ENCODE measurements around the gene CDCA3.
"Not testable (repeated sequence)": the region's sequence is repeated elsewhere in the genome, so short reads cannot be mapped to it uniquely, and the experiment has no call there.

The CDCA3 gene

DNA sequence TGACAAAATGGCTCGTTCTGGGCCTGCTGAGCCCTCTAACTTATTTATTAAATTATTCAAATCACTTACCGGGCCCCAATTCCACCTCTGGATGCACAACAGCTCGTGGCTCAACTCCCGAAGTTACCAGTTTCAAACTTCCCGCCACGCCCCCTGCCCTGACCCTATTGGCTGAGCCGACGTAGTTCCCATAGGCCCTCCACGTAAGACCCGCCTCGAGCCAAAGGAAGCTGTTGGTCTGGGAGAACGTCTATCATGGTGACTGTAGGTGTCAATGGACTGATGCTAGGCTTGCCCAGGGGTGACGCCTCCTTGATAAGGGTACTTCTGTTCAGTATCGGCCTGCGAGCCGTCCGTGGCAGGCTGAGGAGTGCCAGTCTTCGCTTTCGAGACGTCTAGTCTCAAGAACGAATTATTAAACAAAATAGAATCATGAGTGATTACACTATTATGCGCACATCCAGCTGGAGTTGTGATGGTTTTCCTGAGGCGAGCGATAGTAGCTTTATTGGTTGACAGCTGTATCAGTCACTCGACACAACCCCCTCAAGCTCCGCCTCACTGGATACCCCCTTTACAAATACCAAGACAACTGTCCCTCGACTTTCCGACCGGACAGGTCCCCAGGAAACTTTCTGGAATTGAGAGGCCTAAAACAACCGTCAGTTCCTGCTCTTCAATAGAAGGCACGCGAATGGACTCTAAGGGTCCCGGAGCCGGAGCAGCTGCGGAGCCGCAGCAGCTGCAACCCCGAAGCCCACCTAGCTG is at the start of gene CDCA3:
Gene CDCA3 (minus strand): TSS at position 134 of the 768 bp plus-strand sequence. CDS start 334 bp downstream, outside the sequence.
- no peaks in the 10 kb centered on the region for H3K9me3 Mint-ChIP-seq (ENCODE audit: low read depth)
- H3K27me3 Mint-ChIP-seq: no peaks in the 10 kb centered on the region
- peak within 1 kb of the TSS; percentile 100 for H3K27ac Mint-ChIP-seq
- peaks cover 16% of the 10 kb centered on the region for H3K4me1 Mint-ChIP-seq (ENCODE audit: low read depth)
- no peaks in the 10 kb centered on the region for H3K36me3 Mint-ChIP-seq
- peak within 1 kb of the TSS; percentile 99 for H3K4me3 Mint-ChIP-seq

DNA sequence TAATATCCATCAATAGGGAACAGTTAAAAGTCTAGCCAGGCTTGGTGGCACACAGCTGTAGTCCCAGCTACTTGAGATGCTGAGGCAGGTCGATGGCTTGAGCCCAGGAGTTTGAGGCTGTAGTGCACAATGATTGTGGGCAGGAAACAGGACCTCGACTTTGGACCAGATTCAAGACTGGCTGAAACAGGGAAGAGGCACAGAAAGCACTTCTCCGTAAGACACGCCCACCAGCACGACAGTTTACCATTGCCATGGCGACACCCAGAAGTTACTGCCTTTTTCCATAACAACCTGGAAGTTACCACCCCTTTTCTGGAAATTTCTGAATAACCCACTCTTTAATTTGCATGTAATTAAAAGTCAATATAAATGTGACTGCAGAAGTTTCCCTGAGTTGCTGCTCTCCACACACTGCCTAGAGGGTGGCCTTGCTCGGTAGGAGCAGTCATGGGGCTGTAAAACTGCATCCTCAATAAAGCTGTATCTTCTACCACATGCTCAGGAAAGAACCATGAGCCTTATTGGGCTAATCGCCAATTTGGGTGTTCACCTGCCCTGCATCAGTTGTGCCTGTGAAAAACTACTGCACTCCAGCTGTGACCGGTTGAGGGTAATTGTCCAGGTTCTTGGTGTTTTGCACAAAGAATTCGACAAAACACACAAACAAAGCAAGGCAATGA is 48.9 kb upstream of the CDCA3 start:
- Mint-ChIP-seq H3K9me3 (ENCODE audit: low read depth) (no peaks in the 10 kb centered on the region), H3K27ac (no peak overlapping the region), H3K36me3 (no peaks in the 10 kb centered on the region), H3K27me3 (no peaks in the 10 kb centered on the region), H3K4me3 (no peak overlapping the region), H3K4me1 (ENCODE audit: low read depth) (peaks cover 7% of the 10 kb centered on the region)

DNA sequence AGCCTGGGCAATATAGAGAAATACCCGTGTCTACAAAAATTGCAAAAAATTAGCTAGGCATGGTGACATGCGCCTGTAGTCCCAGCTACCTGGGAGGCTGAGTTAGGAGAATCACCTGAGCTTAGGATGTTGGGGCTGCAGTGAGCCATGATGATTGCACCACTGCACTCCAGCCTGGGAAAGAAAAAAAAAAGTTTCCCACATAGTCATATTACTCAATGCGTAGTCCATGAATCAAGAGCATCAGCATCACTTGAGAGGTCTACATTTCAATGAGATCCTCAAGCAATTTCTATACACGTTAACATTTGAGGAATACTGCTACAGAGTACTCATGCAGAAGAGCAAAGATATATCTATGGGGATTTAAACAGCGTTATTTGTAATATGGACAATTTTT is 48.3 kb upstream of the CDCA3 start:
- Mint-ChIP-seq H3K27ac (no peak overlapping the region), H3K4me3 (no peak overlapping the region), H3K4me1 (ENCODE audit: low read depth) (peaks cover 7% of the 10 kb centered on the region), H3K27me3 (no peaks in the 10 kb centered on the region), H3K36me3 (no peaks in the 10 kb centered on the region), H3K9me3 (ENCODE audit: low read depth) (no peaks in the 10 kb centered on the region)

DNA sequence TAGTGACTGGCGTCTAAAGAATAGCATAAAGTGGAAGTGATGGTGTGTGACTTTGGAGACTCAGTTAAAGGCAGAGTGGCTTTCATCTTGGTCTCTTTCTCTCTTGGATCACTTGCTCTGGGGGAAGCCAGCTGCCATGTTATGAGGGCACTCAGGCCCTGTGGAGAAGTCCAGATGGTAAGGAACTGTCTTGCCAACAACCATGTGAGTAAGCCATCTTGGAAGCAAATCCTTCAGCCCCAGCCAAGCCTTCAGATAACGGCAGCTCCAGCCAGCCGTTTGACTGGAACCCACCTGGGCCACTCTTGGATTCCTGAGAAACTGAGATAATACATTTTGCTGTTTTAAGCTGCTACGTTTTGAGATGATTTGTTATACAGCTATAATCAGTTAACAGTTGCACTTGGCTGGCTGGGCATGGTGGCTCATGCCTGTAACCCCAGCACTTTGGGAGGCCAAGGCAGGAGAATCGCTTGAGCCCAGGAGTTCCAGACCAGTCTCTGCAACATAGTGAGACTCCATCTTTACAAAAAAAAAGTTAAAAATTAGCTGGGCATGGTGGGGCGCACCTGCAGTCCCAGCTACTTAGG is 45.9 kb upstream of the CDCA3 start:
- Mint-ChIP-seq H3K9me3 (ENCODE audit: low read depth) (no peaks in the 10 kb centered on the region), H3K4me1 (ENCODE audit: low read depth) (peaks cover 8% of the 10 kb centered on the region), H3K27me3 (no peaks in the 10 kb centered on the region), H3K4me3 (no peak overlapping the region), H3K36me3 (no peaks in the 10 kb centered on the region), H3K27ac (no peak overlapping the region)

DNA sequence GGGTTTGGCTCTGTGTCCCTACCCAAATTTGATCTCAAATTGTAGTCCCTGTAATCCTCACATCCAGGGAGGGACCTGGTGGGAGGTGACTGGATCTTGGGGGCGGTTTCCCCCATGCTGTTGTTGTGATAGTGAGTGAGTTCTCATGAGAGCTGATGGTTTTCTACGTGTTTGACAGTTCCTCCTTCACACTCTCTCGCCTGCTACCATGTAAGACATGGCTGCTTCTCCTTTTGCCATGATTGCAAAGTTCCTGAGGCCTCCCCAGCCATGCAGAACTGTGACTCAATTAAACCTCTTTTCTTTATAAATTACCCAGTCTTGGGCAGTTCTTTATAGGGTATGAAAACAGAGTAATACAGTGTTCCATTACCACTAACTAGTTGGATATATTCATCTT is 43.2 kb upstream of the CDCA3 start:
- no peaks in the 10 kb centered on the region for H3K36me3 Mint-ChIP-seq
- peaks cover 14% of the 10 kb centered on the region for H3K4me1 Mint-ChIP-seq (ENCODE audit: low read depth)
- no peaks in the 10 kb centered on the region for H3K27me3 Mint-ChIP-seq
- no peak overlapping the region for H3K4me3 Mint-ChIP-seq
- no peaks in the 10 kb centered on the region for H3K9me3 Mint-ChIP-seq (ENCODE audit: low read depth)
- no peak overlapping the region for H3K27ac Mint-ChIP-seq

DNA sequence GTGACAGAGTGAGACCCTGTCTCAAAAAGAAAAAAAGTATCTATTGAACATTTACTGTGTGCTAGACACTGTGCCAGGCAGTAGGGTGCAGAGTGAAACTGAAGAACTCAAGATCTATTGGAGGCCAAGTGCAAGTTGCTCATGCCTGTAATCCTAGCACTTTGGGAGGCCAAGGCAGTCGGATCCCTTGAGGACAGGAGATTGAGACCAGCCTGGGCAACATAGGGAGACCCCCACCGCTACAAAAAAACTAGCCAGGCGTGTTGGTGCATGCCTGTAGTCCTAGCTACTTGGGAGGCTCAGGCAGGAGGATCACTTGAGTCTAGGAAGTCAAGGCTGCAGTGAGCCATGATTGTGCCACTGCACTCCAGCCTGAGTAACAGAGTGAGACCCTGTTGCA is 41.6 kb upstream of the CDCA3 start:
- not testable (repeated sequence) for H3K9me3 Mint-ChIP-seq (ENCODE audit: low read depth); H3K36me3 Mint-ChIP-seq; H3K27me3 Mint-ChIP-seq
- peak overlapping the region; percentile 64 for H3K27ac Mint-ChIP-seq
- H3K4me3 Mint-ChIP-seq: peak overlapping the region; percentile 42
- peaks cover 14% of the 10 kb centered on the region for H3K4me1 Mint-ChIP-seq (ENCODE audit: low read depth)

DNA sequence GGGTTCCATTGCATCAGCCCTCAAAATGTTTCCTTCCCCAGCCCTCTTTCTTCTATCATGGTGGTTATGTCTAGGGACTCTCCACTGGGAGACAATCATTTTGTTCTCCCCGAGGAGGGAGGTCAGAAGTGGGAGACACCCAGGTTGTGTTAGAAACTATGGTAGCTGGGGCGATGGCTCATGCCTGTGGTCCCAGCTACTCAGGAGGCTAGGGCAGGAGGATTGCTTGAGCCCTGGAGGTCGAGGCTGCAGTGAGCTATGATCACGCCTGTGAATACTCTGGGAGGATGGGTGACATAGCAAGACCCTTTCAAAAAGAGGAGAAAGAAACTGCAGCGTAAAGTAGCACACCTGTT is 40.5 kb upstream of the CDCA3 start:
- Mint-ChIP-seq H3K9me3 (ENCODE audit: low read depth) (no peaks in the 10 kb centered on the region), H3K27me3 (no peaks in the 10 kb centered on the region), H3K4me1 (ENCODE audit: low read depth) (peaks cover 14% of the 10 kb centered on the region), H3K36me3 (no peaks in the 10 kb centered on the region), H3K27ac (peak overlapping the region; percentile 92), H3K4me3 (peak overlapping the region; percentile 78)

DNA sequence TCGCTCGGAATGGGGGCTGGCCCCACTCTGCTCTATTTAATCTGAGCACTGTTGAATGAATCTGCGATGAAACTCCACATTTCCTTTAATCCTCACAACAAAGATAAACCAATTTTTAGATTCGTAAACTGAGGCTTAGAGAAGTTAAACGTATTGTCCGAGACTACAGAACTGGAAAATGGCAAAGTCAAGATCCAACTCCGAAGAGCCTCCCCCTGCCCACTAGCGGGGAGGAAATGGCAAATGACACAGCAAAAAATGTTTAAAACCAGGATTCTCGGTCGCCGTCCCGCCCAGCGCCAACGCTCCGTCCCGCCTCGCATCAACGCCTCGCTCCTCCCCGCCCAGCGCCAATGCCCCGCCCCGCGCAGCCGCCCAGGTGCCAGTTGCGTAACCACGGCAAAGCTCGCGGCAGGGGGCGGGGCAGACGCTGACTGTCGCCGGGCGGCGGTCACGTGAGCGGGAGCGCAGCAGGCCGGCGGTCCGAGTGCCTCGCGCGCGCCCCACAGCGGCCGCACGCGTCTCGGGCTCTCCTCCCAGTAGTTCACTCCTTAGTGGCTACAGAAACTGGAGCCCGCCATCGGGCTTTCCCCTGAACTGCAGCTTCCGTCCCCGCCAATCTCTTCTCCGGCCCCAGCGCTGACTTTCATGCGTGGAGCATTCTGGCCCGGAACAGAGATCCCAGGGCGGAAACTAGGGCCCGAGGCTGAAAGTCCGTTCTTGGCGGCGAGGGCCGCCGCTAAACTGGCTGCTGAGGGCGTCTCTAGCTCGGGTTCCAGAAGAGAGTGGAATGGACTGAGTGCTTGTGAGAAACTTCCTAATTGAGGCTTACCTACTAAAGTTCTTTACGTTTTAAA is 39.9 kb upstream of the CDCA3 start:
- Mint-ChIP-seq H3K27me3 (no peaks in the 10 kb centered on the region), H3K27ac (peak overlapping the region; percentile 94), H3K36me3 (no peaks in the 10 kb centered on the region), H3K4me3 (peak overlapping the region; percentile 78), H3K4me1 (ENCODE audit: low read depth) (peaks cover 14% of the 10 kb centered on the region), H3K9me3 (ENCODE audit: low read depth) (no peaks in the 10 kb centered on the region)

DNA sequence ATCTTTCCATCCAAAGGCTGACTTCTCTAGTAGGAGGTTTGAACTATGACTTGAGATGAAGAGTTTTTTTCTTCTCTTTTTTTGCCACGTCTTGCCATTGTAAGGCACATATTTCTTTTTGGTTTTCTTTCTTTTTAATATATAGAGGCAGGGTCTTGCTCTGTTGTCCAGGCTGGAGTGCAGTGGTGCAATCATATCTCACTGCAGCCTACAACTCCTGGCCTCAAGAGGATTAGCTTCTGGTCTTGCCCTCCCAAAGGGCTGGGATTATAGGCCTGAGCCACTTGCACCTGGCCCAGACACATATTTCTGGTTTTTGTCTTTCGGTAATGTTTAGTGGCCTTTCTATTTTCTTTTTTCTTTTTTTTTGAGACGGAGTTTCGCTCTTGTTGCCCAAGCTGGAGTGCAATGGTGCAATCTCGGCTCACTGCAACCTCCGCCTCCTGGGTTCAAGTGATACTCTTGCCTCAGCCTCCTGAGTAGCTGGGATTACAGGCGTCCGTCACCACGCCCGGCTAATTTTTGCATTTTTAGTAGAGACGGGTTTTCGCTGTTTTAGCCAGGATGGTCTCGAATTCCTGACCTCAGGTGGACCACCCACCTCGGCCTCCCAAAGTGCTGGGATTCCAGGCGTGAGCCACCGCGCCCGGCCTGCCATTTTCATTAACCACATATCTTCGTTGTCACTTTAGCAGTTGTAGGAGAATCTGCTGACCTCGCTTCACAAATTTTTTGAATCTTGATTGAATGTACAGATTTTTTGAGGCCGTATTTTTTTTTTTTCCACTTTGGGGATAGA is 38.9 kb upstream of the CDCA3 start:
- not testable (repeated sequence) for H3K36me3 Mint-ChIP-seq; H3K9me3 Mint-ChIP-seq (ENCODE audit: low read depth); H3K27me3 Mint-ChIP-seq
- Mint-ChIP-seq H3K27ac (peak overlapping the region; percentile 94), H3K4me1 (ENCODE audit: low read depth) (peaks cover 14% of the 10 kb centered on the region), H3K4me3 (peak overlapping the region; percentile 78)

DNA sequence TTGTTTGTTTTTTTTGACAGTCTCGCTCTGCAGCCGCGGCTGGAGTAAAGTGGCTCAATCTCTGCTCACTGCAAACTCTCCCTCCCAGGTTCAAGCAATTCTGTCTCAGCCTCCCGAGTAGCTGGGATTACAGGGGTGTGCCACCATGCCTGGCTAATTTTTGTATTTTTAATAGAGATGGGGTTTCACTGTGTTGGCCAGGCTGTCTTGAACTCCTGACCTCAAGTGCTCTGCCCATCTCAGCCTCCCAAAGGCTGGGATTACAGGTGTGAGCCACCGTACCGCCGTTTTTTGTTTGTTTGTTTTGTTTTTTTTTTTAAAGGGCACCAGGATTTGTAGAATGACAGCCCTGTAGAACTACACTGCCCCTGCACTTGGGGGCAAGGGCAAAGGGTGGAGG is 37.7 kb upstream of the CDCA3 start:
- peaks cover 14% of the 10 kb centered on the region for H3K4me1 Mint-ChIP-seq (ENCODE audit: low read depth)
- not testable (repeated sequence) for H3K4me3 Mint-ChIP-seq; H3K36me3 Mint-ChIP-seq; H3K27ac Mint-ChIP-seq; H3K9me3 Mint-ChIP-seq (ENCODE audit: low read depth); H3K27me3 Mint-ChIP-seq

DNA sequence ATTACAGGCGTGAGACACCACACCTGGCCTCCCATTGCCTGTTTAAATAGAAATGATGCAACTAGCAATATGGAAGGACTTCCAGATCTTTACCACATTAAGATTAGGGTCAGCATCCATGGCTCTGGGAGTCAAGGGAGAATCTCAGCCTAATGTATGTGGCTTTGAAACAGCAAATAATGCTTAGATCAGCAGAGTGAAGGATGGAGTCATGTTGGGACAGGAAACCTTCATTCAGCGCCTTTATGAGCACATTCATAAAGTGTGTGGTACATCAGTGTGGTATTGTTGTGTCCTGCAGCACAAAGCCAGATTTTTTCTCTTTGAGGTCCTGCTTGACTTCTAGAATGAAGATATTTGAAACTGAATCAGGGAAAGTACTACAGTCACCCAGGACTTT is 37.3 kb upstream of the CDCA3 start:
- H3K9me3 Mint-ChIP-seq (ENCODE audit: low read depth): no peaks in the 10 kb centered on the region
- no peak overlapping the region for H3K4me3 Mint-ChIP-seq
- peaks cover 14% of the 10 kb centered on the region for H3K4me1 Mint-ChIP-seq (ENCODE audit: low read depth)
- H3K27ac Mint-ChIP-seq: no peak overlapping the region
- peaks cover 2% of the 10 kb centered on the region for H3K36me3 Mint-ChIP-seq
- no peaks in the 10 kb centered on the region for H3K27me3 Mint-ChIP-seq

DNA sequence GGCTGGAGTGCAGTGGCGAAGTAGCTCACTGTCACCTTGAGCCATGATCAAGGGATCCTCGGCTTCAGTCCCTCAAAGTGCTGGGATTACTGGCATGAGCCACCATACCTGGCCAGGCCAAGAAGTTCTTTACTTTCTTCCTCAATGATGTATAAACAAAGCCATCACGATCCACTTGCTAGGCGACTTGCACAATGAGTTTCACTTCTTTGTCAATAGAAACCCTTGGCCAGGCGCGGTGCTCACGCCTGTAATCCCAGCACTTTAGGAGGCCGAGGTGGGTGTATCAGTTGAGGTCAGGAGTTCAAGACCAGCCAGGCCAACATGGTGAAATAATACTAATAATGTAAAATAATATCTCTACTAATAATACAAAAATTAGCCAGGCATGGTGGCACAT is 36.4 kb upstream of the CDCA3 start:
- Mint-ChIP-seq H3K27ac (no peak overlapping the region), H3K4me1 (ENCODE audit: low read depth) (peaks cover 12% of the 10 kb centered on the region), H3K4me3 (no peak overlapping the region), H3K27me3 (no peaks in the 10 kb centered on the region), H3K9me3 (ENCODE audit: low read depth) (no peaks in the 10 kb centered on the region), H3K36me3 (peaks cover 2% of the 10 kb centered on the region)

DNA sequence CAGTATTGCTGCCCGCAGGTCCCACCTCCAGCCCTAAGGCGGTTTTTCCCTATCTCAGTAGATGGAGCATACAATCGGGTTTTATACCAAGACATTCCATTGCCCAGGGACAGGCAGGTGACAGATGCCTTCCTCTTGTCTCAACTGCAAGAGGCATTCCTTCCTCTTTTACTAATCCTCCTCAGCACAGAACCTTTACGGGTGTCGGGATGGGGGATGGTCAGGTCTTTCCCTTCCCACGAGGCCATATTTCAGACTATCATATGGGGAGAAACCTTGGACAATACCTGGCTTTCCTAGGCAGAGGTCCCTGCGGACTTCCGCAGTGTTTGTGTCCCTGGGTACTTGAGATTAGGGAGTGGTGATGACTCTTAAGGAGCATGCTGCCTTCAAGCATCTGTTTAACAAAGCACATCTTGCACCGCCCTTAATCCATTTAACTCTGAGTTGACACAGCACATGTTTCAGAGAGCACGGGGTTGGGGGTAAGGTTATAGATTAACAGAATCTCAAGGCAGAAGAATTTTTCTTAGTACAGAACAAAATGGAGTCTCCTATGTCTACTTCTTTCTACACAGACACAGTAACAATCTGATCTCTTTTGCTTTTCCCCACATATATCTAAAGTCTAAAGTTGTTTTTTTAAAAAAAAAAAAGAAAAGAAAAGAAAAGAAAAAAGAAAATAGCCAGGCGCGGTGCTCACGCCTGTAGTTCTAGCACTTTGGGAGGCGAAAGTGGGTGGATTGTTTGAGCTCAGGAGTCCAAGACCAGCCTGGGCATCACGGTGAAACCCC is 35.3 kb upstream of the CDCA3 start:
- H3K9me3 Mint-ChIP-seq (ENCODE audit: low read depth); H3K36me3 Mint-ChIP-seq; H3K27me3 Mint-ChIP-seq; H3K27ac Mint-ChIP-seq; H3K4me3 Mint-ChIP-seq; H3K4me1 Mint-ChIP-seq (ENCODE audit: low read depth): not testable (repeated sequence)

DNA sequence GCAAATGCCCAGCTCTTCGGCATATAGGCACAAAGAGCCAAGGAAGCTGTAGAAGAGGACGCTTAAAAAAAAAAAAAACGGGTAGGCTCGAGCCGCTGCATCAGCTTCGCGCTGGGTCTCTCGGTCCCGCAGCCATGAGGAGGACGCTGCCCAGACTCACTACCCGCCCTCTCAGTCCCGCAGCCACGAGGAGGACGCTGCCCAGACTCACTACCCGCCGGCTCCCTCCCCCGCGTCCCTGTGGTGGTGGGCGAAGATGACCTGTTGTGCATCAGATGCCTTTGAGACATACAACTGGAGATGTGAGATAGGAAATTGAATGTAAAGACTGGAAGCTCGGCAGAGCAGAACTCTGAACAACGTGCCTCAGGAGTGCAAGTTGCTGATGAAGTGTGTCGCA is 33.5 kb upstream of the CDCA3 start:
- Mint-ChIP-seq H3K27ac (no peak overlapping the region), H3K27me3 (no peaks in the 10 kb centered on the region), H3K4me3 (no peak overlapping the region), H3K4me1 (ENCODE audit: low read depth) (no peaks in the 10 kb centered on the region), H3K9me3 (ENCODE audit: low read depth) (no peaks in the 10 kb centered on the region), H3K36me3 (peaks cover 2% of the 10 kb centered on the region)
